ENCODE measurements around the gene PLCB1.

DNA sequence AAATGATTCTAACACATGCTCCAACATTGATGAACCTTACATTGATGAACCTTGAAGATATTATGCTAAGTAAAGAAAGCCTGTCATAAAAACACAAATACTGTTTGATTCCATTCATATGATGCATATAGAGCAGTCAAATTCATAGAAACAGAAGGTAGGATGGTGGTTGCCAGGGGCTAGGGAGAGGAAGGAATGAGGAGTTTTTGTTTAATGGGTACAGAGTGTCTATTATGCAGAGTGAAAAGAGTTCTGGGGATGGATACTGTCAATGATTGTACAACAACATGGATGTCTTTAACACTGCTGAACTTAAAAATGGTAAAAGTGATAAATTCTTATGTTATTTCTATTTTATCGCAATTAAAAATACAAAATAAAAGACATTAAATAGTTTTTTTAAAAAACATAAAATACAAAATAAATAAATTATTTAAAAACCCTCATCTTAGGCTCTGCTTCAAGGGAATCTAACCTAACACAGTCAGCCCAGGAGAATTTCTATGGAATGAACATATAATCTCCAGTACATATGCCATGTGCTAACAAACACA lies 451.0 kb downstream of the PLCB1 start:
- TF ChIP-seq, protein P1, sequence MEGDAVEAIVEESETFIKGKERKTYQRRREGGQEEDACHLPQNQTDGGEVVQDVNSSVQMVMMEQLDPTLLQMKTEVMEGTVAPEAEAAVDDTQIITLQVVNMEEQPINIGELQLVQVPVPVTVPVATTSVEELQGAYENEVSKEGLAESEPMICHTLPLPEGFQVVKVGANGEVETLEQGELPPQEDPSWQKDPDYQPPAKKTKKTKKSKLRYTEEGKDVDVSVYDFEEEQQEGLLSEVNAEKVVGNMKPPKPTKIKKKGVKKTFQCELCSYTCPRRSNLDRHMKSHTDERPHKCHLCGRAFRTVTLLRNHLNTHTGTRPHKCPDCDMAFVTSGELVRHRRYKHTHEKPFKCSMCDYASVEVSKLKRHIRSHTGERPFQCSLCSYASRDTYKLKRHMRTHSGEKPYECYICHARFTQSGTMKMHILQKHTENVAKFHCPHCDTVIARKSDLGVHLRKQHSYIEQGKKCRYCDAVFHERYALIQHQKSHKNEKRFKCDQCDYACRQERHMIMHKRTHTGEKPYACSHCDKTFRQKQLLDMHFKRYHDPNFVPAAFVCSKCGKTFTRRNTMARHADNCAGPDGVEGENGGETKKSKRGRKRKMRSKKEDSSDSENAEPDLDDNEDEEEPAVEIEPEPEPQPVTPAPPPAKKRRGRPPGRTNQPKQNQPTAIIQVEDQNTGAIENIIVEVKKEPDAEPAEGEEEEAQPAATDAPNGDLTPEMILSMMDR (conservative IDR thresholded peaks at IDR 0.05; ENCODE audit: low read length): no peak
- TF ChIP-seq EZH2phosphoT487 (IDR thresholded peaks at IDR 0.05; ENCODE audit: borderline replicate concordance): no peak
